ENCODE results near the gene BCL11A. TPM values are rescaled to one million over a fixed set of nuclear protein-coding genes. Genes with fewer than 3 reads are reported as not detected.

The BCL11A gene
- total RNA-seq, 4 donors from 2014 or later: 4.6 to 12.8 (median 9.0) TPM

Other genes starting within 250 kb of the BCL11A start
- gene PAPOLG, start 202.6 kb upstream of the BCL11A start, total RNA-seq: 10 to 100 TPM; 37.4 to 63.2 (median 41.4) TPM